HG03025 (cell line): ENCODE data around the gene PLA2G3.

ENCODE experiments used
- ATAC-seq: cut with Tn5 transposase; IDR thresholded peaks from one replicate; pipeline ENCODE4 v1.9.1; 2021; ENCODE audit warnings: mild to moderate bottlenecking, moderate library complexity; ENCODE audit not compliant: unreplicated experiment, low FRiP score

The PLA2G3 gene

GRCh38 chr22:31148953-31149627, 8.8 kb upstream of the PLA2G3 start:
- ATAC-seq: no peak

- no peak for ATAC-seq
Measured at GRCh38 chr22:31148488-31148887, 8.2 kb upstream of the PLA2G3 start.

GRCh38 chr22:31144223-31144622, 3.9 kb upstream of the PLA2G3 start:
- ATAC-seq: no peak

GRCh38 chr22:31143537-31143936, 3.2 kb upstream of the PLA2G3 start:
- no peak for ATAC-seq

- no peak for ATAC-seq
Measured at GRCh38 chr22:31143038-31143437, 2.7 kb upstream of the PLA2G3 start.

- ATAC-seq: no peak
Measured at GRCh38 chr22:31142285-31142684, 2.0 kb upstream of the PLA2G3 start.

GRCh38 chr22:31141551-31141950, 1.2 kb upstream of the PLA2G3 start:
- ATAC-seq: no peak

GRCh38 chr22:31140746-31141145, 438 bp upstream of the PLA2G3 start:
- no peak for ATAC-seq

- ATAC-seq: no peak
Measured at GRCh38 chr22:31139066-31139465, 1.2 kb downstream of the PLA2G3 start.

GRCh38 chr22:31138126-31138525, 2.2 kb downstream of the PLA2G3 start:
- no peak for ATAC-seq

- ATAC-seq: no peak
Measured at GRCh38 chr22:31137721-31138120, 2.6 kb downstream of the PLA2G3 start.

GRCh38 chr22:31136711-31137110, 3.6 kb downstream of the PLA2G3 start:
- no peak for ATAC-seq

- no peak for ATAC-seq
Measured at GRCh38 chr22:31136155-31136554, 4.2 kb downstream of the PLA2G3 start.

- no peak for ATAC-seq
Measured at GRCh38 chr22:31135706-31136105, 4.6 kb downstream of the PLA2G3 start.

- ATAC-seq: no peak
Measured at GRCh38 chr22:31134688-31135087, 5.6 kb downstream of the PLA2G3 start.

- ATAC-seq: no peak
Measured at GRCh38 chr22:31133911-31134310, 6.4 kb downstream of the PLA2G3 start.

GRCh38 chr22:31130873-31131272, 9.4 kb downstream of the PLA2G3 start:
- ATAC-seq: no peak

- no peak for ATAC-seq
Measured at GRCh38 chr22:31128156-31128555, 12.2 kb downstream of the PLA2G3 start.

GRCh38 chr22:31127181-31127772, 13.0 kb downstream of the PLA2G3 start:
- ATAC-seq: no peak

GRCh38 chr22:31126869-31127175, 13.5 kb downstream of the PLA2G3 start:
- ATAC-seq: no peak

GRCh38 chr22:31126128-31126868, 14.0 kb downstream of the PLA2G3 start:
- no peak for ATAC-seq

GRCh38 chr22:31125521-31126117, 14.7 kb downstream of the PLA2G3 start:
- ATAC-seq: no peak
